ENCODE results near the gene GPC6.

- no peak for TF ChIP-seq EZH2 (IDR thresholded peaks at IDR 0.05; ENCODE audit: insufficient read depth, poor library complexity, severe bottlenecking)
- no peak for TF ChIP-seq EZH2phosphoT487 (IDR thresholded peaks at IDR 0.05; ENCODE audit: insufficient read depth, low read depth)
Measured at GRCh38 chr13:94128430-94128829, 901.8 kb downstream of the GPC6 start.

Measured in GM23248 (cell line).